Sigmoid colon (tissue), 7 donors: ENCODE measurements around the gene TMEM181. TPM values are rescaled to one million over a fixed set of nuclear protein-coding genes. Genes with fewer than 3 reads are reported as not detected.
"Not testable (repeated sequence)": the region's sequence is repeated elsewhere in the genome, so short reads cannot be mapped to it uniquely, and the experiment has no call there.

ENCODE experiments used
- DNase-seq: peaks from one replicate; pipeline ENCODE4 v3.0.0-alpha.2; 2019
- H3K27ac ChIP-seq, 4 donors: fragments of 200-600 bp; sonication (generic); one replicate each; pipeline ENCODE4 v1.5.1; 2016 to 2019; ENCODE audit warnings: mild to moderate bottlenecking in 1 of 4
- H3K27me3 ChIP-seq, 3 donors: fragments of 200-600 bp; sonication (generic); one replicate each; pipeline ENCODE4 v1.5.1; 2019; ENCODE audit warnings: mild to moderate bottlenecking in 1 of 3
- H3K36me3 ChIP-seq, 4 donors: fragments of 200-600 bp; sonication (generic); one replicate each; pipeline ENCODE4 v1.5.1; 2016 to 2019
- H3K4me1 ChIP-seq, 4 donors: fragments of 200-600 bp; sonication (generic); one replicate each; pipeline ENCODE4 v1.5.1; 2017 to 2019
- H3K4me3 ChIP-seq, 4 donors: fragments of 200-600 bp; sonication (generic); one replicate each; pipeline ENCODE4 v1.5.1; 2017 to 2019; ENCODE audit warnings: mild to moderate bottlenecking in 2 of 4, moderate library complexity in 1 of 4
- H3K9me3 ChIP-seq, 4 donors: fragments of 200-600 bp in 3 of 4; sonication (generic) in 3 of 4; one replicate each; pipeline versions ENCODE4 v1.5.1 to v1.6.1; 2013 to 2019
- CTCF ChIP-seq, 4 experiments: fragments of 450-650 bp in 3 of 4; fragments of 200-600 bp in 1 of 4; IDR thresholded peaks; one replicate each; pipeline ENCODE4 v1.5.1; 2016 to 2019; ENCODE audit warnings: antibody characterized with exemption in 4 of 4, mild to moderate bottlenecking in 3 of 4, moderate library complexity in 2 of 4
- EP300 ChIP-seq, 4 donors: sonication (generic); formaldehyde crosslinking; IDR thresholded peaks; one replicate each; pipeline ENCODE4 v1.6.1; 2017; ENCODE audit warnings: antibody characterized with exemption in 4 of 4
- POLR2A ChIP-seq, 2 donors: fragments of 450-650 bp; IDR thresholded peaks; one replicate each; pipeline ENCODE4 v1.6.1; 2016; ENCODE audit warnings: antibody characterized with exemption in 2 of 2, mild to moderate bottlenecking in 2 of 2, moderate library complexity in 2 of 2
- POLR2AphosphoS5 ChIP-seq, 4 donors: sonication (generic); formaldehyde crosslinking; IDR thresholded peaks; one replicate each; pipeline ENCODE4 v1.6.1; 2017; ENCODE audit warnings: antibody characterized with exemption in 4 of 4
- WGBS, 2 donors: extraction: QIAGEN DNeasy Blood & Tissue Kit; methylation state at CpG; one replicate each; pipeline ENCODE4 v1.1.7; 2013; 5-methylcytosine and 5-hydroxymethylcytosine counted together
- intact Hi-C: fragments of 100-400 bp; cut with DNase I; formaldehyde crosslinking; loops from one replicate; pipeline ENCODE4 v1.15.1; 2023
- polyA plus RNA-seq, 3 donors: library from polyadenylated mRNA; stranded (reverse); fragments of 200-250 nt; gene quantifications; one replicate each; pipeline ENCODE4 v1.2.3, GENCODE V29; 2013
- total RNA-seq, 4 donors: library from RNA; depleted of rRNA; stranded (reverse); fragments of >200 nt; gene quantifications; one replicate each; pipeline ENCODE4 v1.1.0, GENCODE V29; 2016
- donor health status: healthy with polysubstance abuse.
- donor health status: Bipolar disorder and iron deficiency.
- donor health status: healthy.

Gene TMEM181
- total and polyA plus RNA-seq, 7 donors = 4.6 to 24.7 (median 20.8) TPM

GRCh38 chr6:158524311-158524710 lies 35.6 kb upstream of the TMEM181 start:
- WGBS, 2 donors = 94 to 95% methylated on average over 15 of the region's 15 CpGs
- intact Hi-C loops = no loop called here
- DNase-seq = no peak
- no peak overlapping the region for H3K27ac ChIP-seq
- TF ChIP-seq CTCF (IDR thresholded peaks at IDR 0.05) = no peak
- TF ChIP-seq EP300 (IDR thresholded peaks at IDR 0.05) = no peak
- TF ChIP-seq POLR2A (IDR thresholded peaks at IDR 0.05) = no peak
- TF ChIP-seq POLR2AphosphoS5 (IDR thresholded peaks at IDR 0.05) = no peak
- H3K9me3 ChIP-seq = peaks cover 0 to 4% (median 3%) of the 10 kb centered on the region in 4 donors
- H3K27me3 ChIP-seq = peaks cover 0 to 53% (median 10%) of the 10 kb centered on the region in 3 donors
- H3K4me3 ChIP-seq = no peak overlapping the region
- H3K36me3 ChIP-seq = no peaks in the 10 kb centered on the region
- H3K4me1 ChIP-seq = no peaks in the 10 kb centered on the region

GRCh38 chr6:158527858-158528257 lies 32.0 kb upstream of the TMEM181 start:
- DNase-seq, H3K27ac ChIP-seq, H3K4me3 ChIP-seq, H3K9me3 ChIP-seq, H3K36me3 ChIP-seq, intact Hi-C loops, H3K4me1 ChIP-seq: not testable (repeated sequence)
- peaks cover 0 to 26% (median 10%) of the 10 kb centered on the region in 3 donors for H3K27me3 ChIP-seq
- WGBS, 2 donors = 80 to 91% methylated on average over 1 of the region's 1 CpG

- TF ChIP-seq POLR2AphosphoS5 (IDR thresholded peaks at IDR 0.05) (no peak), CTCF (IDR thresholded peaks at IDR 0.05) (no peak), EP300 (IDR thresholded peaks at IDR 0.05) (no peak), POLR2A (IDR thresholded peaks at IDR 0.05) (no peak)
- WGBS, 2 donors = 77 to 84% methylated on average over 6 of the region's 6 CpGs
Observed at GRCh38 chr6:158528826-158529225, 31.1 kb upstream of the TMEM181 start.

GRCh38 chr6:158529629-158530028 lies 30.3 kb upstream of the TMEM181 start:
- Histone ChIP-seq H3K4me3 (no peak overlapping the region), H3K36me3 (no peaks in the 10 kb centered on the region), H3K9me3 (peaks cover 0 to 4% (median 3%) of the 10 kb centered on the region in 4 donors), H3K27me3 (peaks cover 0 to 11% (median 5%) of the 10 kb centered on the region in 3 donors), H3K4me1 (no peaks in the 10 kb centered on the region), H3K27ac (no peak overlapping the region)
- intact Hi-C loops = no loop called here
- DNase-seq = no peak
- no peak for TF ChIP-seq CTCF (IDR thresholded peaks at IDR 0.05)
- no peak for TF ChIP-seq POLR2AphosphoS5 (IDR thresholded peaks at IDR 0.05)
- TF ChIP-seq EP300 (IDR thresholded peaks at IDR 0.05) = no peak
- no peak for TF ChIP-seq POLR2A (IDR thresholded peaks at IDR 0.05)
- WGBS, 2 donors = 84 to 85% methylated on average over 8 of the region's 8 CpGs

More at GRCh38 chr6:158528826-158529225, 31.1 kb upstream of the TMEM181 start:
- Histone ChIP-seq H3K36me3 (no peaks in the 10 kb centered on the region), H3K4me3 (no peak overlapping the region), H3K9me3 (peaks cover 0 to 4% (median 3%) of the 10 kb centered on the region in 4 donors), H3K4me1 (no peaks in the 10 kb centered on the region), H3K27ac (no peak overlapping the region), H3K27me3 (peaks cover 0 to 19% (median 10%) of the 10 kb centered on the region in 3 donors)
- intact Hi-C loops = no loop called here
- DNase-seq = no peak

GRCh38 chr6:158531566-158531965 lies 28.3 kb upstream of the TMEM181 start:
- no peaks in the 10 kb centered on the region for H3K36me3 ChIP-seq
- WGBS, 2 donors = 82 to 86% methylated on average over 4 of the region's 4 CpGs
- no peak for TF ChIP-seq CTCF (IDR thresholded peaks at IDR 0.05)
- no peak for TF ChIP-seq POLR2A (IDR thresholded peaks at IDR 0.05)
- TF ChIP-seq EP300 (IDR thresholded peaks at IDR 0.05) = no peak
- no peak for TF ChIP-seq POLR2AphosphoS5 (IDR thresholded peaks at IDR 0.05)
- H3K4me1 ChIP-seq = peaks cover 0 to 10% (median 6%) of the 10 kb centered on the region in 4 donors
- intact Hi-C loops = no loop called here
- H3K4me3 ChIP-seq = no peak overlapping the region
- peaks cover 5 to 14% (median 13%) of the 10 kb centered on the region in 3 donors for H3K27me3 ChIP-seq
- no peak for DNase-seq
- H3K9me3 ChIP-seq = peaks cover 0 to 4% (median 3%) of the 10 kb centered on the region in 4 donors
- H3K27ac ChIP-seq = no peak overlapping the region
